SHP77 (cell line): ENCODE measurements around the gene CYP3A5.
"Not testable (repeated sequence)": the region's sequence is repeated elsewhere in the genome, so short reads cannot be mapped to it uniquely, and the experiment has no call there.

ENCODE experiments used
- DNase-seq, 2 experiments: peaks; one replicate each; lab custom pipeline; 2025; lab: John Stamatoyannopoulos, UW

Gene CYP3A5

DNA sequence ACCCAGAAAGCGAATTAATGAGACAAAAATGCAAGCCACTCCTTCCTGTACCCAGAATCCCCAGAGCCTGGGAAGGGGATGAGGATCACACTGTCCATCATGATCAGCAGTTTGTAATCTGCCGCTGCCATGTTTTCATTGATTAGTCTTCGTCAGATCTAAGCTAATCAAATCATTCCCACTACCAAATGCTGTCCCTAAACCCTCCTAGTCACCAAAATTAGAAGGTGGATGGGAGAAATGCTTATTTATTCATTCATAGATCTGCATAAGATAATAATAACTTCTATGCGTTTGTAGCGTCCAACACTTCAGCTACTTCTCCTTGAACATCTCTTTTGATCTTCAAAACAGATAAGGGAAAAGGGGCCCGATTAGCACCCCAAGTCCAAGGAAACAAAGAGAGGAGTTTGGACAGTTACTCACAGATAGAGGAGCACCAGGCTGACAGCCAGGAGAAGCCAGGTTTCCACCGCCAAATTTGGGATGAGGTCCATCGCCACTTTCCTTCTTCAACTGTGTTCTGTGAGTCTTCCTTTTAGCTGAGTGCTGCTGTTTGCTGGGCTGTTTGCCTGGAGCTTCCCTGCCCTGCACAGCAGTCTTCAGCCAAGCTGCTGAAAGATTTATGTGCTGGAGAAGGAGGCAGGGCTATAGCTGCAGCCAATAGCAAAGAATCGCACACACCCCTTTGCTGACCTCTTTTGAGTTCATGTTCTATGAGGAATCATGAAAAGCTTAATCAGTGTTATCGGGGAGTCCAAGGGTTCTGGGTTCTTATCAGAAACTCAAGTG, at the start of gene CYP3A5:
Gene CYP3A5 (minus strand): TSS at position 597 of the 792 bp plus-strand sequence. CDS start 100 bp downstream, at position 497.
- DNase-seq = peak in 1 of 2 experiments; percentile 19

DNA sequence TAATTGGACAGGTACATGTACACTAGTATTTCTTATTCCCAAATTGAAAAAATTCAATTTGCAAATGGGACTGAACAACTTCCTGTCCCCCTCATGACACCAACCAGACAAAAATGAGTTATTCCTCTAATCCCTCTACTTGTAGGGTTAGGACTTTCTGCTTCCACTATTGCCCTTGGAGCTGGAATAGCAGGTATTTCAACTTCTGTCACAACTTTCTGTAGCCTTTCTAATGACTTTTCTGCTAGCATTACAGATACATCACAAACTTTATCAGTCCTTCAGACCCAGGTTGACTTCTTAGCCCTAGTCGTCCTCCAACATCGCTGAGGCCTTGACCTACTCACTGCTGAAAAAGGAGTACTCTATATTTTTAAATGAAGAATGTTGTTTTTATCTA, 48.8 kb upstream of the CYP3A5 start:
- DNase-seq = no peak

DNA sequence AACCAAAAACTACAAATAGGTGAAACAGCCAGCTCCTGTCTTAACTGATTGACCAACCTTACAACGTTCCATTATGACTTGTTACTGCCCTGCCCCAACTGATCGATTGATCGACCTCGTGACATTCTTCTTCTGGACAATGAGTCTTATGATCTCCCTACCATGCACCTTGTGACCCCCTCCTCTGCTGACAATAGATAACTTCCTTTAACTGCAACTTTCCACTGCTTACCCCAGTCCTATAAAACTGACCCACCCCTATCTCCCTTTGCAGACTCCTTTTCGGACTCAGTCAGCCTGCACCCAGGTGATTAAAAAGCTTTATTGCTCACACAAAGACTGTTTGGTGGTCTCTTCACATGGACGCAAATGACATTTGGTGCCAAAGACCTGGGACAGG, 43.4 kb upstream of the CYP3A5 start:
- not testable (repeated sequence) for DNase-seq

DNA sequence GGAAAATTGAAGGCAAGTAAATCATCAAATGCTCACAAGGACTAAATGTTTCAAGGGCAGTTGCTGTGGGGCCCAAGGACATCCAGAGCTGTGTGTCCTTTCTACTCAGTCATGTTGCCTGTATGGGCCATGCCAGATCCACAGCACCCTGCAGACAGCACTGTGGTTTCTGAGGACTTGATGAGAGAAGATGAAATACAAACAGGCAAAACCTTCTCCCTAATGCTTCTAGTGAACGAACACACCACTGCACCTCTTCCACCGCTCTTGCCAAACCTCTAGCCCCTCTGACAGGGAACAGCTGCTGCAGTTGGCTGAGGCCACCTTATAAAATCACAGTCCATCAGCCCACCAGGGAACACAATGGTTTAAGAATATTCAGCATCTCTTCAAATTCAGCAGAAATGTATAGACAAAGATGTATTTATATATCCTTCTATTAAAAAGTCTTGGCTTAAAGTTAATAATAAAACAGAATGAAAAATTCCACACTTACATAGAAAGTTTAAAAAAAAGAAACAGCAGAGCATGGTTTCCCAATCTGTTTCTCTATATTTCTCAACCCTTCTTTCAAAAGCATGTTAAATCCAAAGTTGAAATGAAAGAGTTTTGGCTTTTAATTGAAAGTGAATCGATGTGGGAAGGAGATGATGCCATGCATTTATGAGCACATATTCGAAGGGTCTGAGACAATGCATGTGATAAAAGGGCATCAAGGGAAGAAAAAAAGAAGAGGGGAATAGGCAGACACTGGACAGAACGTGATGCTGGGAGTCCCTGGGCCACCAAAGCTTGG, 41.2 kb upstream of the CYP3A5 start:
- DNase-seq = no peak

DNA sequence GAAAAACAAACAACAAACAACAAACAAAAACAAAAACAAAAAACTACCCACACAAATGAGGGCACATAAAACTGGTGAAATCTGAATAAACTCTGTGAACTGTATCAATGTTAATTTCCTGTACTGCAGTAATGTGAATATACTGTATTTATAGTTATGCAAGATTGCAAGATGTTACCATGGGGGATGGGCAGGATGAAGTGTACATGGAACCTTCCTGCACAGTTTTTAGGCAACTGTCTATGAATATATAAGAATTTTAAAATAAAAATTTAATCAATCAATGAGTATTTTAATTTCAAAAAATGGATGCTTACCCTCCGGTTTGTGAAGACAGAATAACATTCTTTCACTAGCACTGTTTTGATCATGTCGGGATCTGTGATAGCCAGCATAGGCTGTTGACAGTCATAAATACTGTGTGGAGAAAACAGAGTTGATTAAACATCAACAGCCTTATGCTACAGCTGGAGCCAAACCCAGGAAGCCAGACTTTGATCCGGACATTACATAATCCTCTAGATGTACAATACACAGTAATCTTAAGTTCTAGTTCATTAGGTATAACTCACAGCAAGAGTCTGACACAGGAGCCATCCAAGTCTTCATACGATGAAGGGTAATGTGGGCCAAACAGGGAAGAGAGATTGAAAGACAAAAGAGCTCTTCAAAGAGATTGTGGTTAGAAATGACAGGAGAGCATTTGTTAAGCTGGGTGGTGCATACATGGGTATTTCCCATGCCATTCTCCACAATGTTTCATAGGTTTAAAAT, 40.4 kb upstream of the CYP3A5 start:
- DNase-seq = no peak

DNA sequence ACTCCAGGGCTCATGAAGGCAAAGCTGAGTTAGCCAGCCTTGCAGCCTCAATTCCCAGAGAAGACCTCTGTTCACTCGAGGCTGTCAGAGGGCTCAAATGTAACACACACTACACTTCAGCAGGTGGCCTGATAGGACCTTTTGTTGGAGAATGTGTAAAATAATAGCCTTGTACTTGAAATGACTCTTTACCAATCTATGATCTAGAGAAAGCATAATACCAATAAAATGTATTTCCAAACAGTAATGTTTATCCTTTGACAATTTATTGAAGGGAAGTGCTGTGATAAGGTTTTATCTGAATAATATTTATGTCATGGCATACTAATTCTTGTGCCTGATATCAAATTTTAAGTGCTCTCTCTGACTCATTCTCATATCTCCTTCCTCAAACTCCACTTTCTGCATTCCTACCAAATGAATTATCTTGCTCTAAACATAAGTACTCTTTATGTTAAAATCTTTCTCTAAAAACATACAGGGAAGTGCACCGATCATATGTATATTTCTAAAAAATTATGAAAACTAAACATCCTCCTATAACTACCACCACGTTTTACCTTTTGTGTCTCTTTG, 34.3 kb upstream of the CYP3A5 start:
- DNase-seq = no peak

DNA sequence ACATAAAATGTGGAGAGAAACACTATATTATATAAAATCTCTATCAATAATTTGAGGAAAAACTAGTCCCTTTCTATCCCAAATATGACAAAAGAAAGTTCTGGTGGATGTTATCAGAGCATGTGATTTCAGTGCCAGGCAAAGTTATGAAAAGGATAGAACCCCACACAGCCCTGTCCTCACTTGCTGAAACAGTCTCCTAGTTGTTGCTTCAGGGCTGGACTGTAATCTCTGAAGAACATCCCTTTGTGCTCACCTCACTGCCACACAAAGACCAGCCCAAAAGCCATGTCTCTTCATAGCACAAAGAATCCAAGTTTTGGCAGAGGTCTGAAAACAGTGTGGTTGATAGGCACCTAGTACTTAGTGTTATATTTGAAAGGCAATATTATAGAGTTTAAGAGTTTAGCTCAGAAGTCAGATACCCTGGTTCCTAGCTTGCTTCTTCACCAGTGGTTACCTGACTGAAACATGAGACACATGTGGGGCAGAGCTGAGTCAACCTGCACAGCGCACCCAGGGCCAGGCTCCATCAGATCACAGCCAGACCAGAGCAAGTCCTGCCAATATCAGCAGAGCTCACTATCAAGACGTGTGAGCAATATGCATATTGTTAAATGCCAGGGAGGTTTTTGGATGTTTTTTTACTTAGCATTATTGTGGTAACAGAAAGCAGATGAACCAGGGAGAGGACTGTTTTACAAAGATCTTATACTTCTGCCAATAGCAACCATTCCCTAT, 30.2 kb upstream of the CYP3A5 start:
- DNase-seq = no peak

DNA sequence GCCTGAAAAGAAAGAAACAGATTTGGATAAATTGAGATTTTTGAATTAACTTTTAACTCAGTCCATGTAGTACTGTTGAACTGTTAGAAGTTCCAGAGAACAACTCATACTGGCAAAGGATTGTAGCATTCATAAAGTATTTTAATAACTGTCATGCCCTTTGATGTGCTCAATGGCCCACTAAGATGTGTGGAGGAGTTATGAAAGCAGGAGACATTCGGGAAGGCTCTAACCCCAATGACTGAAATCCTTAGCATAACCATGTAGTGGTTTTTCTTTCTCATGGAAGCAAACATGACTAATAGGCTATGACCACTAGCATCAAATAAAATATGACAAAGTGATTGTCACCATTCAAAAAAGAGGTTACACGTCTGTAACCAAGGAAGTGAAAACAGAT, 29.5 kb upstream of the CYP3A5 start:
- no peak for DNase-seq

DNA sequence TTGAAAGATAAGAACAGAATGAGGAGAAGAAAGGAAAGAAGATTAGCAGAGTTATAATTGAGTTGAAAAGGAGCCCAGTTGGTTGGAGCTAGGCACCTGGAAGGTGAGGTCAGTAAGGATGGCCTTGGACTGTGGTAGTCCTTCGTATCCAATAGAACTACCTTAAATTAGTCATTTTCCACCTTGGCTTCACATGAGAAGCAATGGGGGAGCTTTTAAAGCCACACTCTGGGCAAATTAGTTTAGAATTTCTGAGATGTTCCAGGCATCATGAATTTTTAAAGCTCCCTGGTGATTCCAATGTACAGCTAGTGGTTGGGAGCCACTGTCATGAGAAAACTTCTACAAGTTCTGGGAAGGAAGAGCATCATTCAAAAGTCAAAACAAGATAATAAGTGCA, 27.3 kb upstream of the CYP3A5 start:
- DNase-seq = no peak

DNA sequence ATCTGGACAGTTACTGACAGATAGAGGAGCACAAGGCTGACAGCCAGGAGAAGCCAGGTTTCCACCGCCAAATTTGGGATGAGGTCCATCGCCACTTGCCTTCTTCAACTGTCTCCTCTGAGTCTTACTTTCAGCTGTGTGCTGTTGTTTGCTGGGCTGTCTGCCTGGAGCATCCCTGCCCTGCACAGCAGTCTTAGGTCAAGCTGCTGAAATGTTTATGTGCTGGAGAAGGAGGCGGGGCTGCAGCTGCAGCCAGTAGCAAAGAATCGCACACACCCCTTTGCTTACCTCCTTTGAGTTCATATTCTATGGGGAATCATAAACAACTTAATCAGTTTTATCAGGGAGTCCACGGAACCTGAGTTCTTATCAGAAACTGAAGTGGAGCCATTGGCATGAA, 20.1 kb upstream of the CYP3A5 start:
- no peak for DNase-seq

DNA sequence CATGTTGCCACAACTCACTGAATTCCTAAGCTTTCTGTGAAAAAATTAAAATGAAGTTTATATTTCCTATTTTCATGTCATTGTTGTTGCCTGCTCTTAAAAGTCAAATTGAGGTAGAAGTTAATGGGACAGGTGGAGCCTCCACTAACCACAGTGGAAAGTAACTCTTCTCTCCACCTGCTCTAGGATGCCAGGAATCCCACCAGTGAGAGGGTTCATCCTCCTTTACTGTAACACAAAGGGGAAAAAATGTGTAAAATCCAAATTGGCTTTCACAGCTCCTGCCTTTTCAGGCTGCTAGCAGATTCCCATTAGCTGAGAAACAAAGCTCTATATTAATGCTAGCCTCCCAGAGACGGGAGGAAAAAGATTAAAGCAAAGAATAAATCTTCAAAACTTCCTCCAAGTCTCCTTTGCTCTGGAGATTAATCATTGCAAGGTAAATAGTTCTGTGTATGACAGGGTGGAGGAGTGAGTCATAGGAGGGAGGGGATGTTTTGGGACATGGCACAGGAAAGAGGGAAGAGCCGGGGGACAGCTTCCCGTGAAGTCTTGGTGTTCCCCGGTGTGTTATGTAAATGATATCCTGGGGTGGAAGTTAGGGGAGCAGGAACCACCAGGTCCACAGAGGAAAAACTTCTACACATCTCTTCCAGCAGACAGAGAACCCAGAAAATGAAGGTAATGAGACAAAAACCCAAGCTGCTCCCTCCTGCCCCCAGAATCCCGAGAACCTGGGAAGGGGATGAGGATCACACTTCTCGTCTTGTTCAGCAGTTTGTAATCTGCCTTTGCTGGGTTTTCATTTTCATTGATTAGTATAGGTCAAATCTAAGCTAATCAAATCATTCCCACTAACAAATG, 19.3 kb upstream of the CYP3A5 start:
- not testable (repeated sequence) for DNase-seq

DNA sequence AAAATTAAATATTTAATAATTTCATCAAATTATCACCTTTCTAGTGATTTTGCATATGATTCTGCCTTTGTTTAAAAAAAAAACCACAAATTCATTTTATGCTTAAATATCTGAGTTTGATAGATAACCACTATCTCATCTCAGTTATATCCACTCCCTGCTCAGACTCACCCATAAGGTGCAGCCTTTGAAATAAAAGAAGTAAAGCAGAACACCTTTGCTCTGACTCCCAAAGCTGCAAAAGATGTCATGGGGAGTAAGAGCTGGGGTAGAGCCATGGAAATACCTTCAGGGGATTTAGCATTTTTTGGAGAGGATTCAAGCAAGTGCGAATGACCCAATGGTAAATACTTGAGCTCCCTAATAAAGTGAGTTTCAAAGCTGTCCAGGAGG, 15.1 kb upstream of the CYP3A5 start:
- no peak for DNase-seq

DNA sequence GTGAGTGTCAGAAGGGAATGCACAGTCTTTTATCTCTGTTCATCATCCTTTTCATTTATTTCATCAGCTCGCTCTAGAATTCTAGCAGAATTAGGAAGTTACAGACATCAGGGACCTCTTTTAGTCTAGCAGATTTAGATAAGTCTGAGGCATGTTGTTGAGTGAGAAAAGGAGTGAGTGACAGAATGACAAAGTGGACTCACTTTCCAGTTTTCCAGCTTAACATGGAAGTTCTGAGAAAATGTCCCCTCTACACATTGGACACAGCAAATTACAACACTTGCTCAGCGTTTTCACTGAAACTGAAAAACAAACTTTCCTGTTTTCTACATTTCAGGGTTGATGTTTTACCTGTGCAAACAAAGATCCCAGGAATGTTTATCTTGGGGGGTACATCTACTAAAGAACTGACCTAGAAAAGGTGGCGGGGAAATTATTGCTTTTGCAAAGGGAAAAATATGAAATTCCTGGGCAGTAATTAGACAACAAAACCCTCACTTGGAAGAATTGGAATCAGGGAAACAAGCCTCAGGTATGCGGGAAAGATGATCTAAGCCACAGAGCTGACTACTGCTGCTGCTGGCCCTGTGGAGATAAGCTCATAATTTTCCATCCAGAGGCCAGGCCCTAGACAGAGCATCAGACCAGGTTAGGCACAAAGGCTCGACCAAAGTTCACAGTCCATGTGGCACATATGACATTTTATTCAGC, 14.6 kb upstream of the CYP3A5 start:
- no peak for DNase-seq

DNA sequence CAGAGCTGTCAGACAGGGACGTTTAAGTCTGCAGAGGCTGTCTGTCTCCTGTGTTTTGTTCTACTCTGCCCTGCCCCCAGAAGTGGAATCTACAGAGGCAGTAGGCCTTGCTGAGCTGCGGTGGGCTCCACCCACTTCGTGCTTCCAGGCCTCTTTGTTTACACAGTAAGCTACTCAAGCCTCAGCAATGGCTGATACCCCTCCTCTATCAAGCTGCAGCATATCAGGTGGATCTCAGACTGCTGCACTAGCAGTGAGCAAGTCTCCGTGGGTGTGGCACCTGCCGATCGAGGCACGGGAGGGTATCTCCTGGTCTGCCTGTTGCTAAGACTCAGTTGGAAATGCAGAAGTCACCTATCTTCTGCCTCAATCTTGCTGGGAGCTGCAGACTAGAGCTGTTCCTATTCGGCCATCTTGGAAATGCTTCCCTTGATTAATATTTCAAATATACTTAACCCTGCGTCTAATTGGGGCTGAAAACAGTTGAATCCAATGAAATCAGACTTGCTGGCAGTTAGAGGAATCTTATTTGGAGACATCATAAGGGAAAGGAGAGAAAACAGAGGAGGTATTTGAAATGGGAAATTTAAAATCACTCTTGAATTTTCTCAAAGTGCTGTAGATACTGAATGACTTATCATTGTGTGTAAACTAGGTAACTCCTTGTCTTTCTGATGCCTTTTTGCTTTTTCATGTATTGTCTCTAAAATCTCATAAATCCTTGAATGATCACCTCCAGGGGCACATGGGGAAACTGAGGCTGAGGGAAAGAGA, 13.8 kb upstream of the CYP3A5 start:
- peak; percentile 33 to 55 for DNase-seq

DNA sequence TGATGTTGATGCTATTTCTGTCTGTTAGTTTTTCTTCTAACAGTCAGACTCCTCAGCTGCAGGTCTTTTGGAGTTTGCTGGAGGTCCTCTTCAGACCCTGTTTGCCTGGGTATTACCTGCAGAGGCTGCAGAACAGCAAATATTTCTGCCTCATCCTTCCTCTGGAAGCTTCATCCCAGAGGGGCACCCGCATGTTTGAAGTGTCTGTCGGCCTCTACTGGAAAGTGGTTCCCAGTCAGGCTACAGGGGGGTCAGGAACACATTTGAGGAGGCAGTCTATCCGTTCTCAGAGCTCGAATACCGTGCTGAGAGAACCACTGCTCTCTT, 13.3 kb upstream of the CYP3A5 start:
- no peak for DNase-seq

DNA sequence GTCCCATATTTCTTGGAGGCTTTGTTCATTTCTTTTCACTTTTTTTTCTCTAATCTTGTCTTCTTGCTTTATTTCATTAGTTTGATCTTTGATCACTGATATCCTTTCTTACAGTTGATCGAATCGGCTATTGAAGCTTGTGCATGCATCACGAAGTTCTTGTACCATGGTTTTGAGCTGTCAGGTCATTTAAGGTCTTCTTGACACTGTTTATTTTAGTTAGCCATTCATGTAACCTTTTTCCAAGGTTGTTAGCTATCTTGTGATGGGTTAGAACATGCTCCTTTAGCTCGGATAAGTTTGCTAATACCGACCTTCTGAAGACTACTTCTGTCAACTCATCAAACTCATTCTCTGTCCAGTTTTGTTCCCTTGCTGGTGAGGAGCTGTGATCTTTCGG, 12.8 kb upstream of the CYP3A5 start:
- DNase-seq = not testable (repeated sequence)

DNA sequence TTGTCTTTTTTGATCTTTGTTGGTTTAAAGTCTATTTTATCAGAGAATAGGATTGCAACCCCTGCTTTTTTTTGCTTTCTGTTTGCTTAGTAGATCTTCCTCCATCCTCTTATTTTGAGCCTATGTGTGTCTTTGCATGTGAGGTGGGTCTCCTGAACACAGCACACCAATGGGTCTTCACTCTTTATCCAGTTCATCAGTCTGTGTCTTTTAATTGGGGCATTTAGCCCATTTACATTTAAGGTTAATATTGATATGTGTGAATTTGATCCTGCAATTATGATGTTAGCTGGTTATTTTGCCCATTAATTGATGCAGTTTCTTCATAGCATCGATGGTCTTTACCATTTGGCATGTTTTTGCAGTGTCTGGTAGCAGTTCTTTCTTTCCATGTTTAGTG, 11.9 kb upstream of the CYP3A5 start:
- not testable (repeated sequence) for DNase-seq

DNA sequence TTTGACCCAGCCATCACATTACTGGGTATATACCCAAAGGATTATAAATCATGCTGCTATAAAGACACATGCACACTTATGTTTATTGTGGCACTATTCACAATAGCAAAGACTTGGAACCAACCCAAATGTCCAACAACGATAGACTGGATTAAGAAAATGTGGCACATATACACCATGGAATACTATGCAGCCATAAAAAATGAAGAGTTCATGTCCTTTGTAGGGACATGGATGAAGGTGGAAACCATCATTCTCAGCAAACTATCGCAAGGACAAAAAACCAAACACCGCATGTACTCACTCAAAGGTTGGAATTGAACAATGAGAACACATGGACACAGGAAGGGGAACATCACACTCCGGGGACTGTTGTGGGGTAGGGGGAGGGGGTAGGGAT, 11.1 kb upstream of the CYP3A5 start:
- DNase-seq = not testable (repeated sequence)
